DND-41 (cell line): ENCODE results near the gene KPNA1.

ENCODE experiments used
- EZH2 ChIP-seq: IDR thresholded peaks from 3 replicates; pipeline ENCODE4 v1.6.1; 2012; ENCODE audit warnings: borderline replicate concordance, low read depth, mild to moderate bottlenecking, moderate library complexity, low read length, inconsistent platforms; ENCODE audit not compliant: severe bottlenecking
- TF ChIP-seq, protein P1 (sequence below): IDR thresholded peaks from 2 replicates; pipeline ENCODE4 v1.5.1; 2012; ENCODE audit warnings: borderline replicate concordance, low read length, moderate library complexity, mild to moderate bottlenecking; ENCODE audit not compliant: poor library complexity, severe bottlenecking; ENCODE audit errors: extremely low read depth

DNA sequence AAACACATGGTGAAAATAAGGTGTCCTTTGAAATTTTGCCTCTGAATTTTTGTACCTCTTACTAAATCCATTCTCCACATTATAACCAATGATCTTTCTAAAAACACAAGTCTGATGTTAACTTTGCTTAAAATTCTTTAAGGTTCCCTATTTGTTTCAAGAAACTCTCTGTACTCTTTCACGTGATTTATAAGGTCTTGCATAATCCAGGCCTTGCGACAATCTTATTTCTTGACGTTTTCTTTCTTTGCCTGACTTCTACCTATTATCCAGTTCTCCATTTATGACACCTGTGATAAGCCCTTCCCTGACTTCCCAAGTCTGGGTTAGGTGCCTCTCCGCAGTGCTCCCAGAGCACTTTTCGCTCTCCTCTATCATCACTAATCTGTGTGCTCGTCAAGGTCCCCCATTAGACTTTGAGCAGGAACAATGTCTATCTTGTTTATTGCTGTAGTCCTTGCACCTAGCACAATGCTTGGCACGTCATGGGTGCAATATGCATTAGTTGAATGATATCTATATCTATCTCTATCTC, 24.3 kb upstream of the KPNA1 start:
- TF ChIP-seq, protein P1, sequence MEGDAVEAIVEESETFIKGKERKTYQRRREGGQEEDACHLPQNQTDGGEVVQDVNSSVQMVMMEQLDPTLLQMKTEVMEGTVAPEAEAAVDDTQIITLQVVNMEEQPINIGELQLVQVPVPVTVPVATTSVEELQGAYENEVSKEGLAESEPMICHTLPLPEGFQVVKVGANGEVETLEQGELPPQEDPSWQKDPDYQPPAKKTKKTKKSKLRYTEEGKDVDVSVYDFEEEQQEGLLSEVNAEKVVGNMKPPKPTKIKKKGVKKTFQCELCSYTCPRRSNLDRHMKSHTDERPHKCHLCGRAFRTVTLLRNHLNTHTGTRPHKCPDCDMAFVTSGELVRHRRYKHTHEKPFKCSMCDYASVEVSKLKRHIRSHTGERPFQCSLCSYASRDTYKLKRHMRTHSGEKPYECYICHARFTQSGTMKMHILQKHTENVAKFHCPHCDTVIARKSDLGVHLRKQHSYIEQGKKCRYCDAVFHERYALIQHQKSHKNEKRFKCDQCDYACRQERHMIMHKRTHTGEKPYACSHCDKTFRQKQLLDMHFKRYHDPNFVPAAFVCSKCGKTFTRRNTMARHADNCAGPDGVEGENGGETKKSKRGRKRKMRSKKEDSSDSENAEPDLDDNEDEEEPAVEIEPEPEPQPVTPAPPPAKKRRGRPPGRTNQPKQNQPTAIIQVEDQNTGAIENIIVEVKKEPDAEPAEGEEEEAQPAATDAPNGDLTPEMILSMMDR = no peak
- no peak for TF ChIP-seq EZH2
